Fibroblast of mammary gland (primary cell): ENCODE results near the gene SLC22A5.
A peak's percentile ranks its signal among the peaks of the same experiment; 100 is the strongest.

Source experiments
- DNase-seq: peaks from one replicate; pipeline ENCODE4 v3.0.0-alpha.2; 2010; ENCODE audit warnings: low read depth
- H3K4me3 ChIP-seq: 2 replicates; pipeline ENCODE4 v1.5.1; 2011; ENCODE audit warnings: low read depth, mild to moderate bottlenecking, low read length, moderate library complexity; ENCODE audit not compliant: control insufficient read depth
- CTCF ChIP-seq: conservative IDR thresholded peaks from 2 replicates; pipeline ENCODE4 v1.5.1; 2011; ENCODE audit warnings: low read depth, low read length, inconsistent platforms; ENCODE audit not compliant: control insufficient read depth, insufficient read depth

The SLC22A5 gene

GRCh38 chr5:132421462-132421861 is 52.0 kb downstream of the SLC22A5 start:
- no peak for DNase-seq
- no peak for TF ChIP-seq CTCF
- no peak overlapping the region for H3K4me3 ChIP-seq

DNA sequence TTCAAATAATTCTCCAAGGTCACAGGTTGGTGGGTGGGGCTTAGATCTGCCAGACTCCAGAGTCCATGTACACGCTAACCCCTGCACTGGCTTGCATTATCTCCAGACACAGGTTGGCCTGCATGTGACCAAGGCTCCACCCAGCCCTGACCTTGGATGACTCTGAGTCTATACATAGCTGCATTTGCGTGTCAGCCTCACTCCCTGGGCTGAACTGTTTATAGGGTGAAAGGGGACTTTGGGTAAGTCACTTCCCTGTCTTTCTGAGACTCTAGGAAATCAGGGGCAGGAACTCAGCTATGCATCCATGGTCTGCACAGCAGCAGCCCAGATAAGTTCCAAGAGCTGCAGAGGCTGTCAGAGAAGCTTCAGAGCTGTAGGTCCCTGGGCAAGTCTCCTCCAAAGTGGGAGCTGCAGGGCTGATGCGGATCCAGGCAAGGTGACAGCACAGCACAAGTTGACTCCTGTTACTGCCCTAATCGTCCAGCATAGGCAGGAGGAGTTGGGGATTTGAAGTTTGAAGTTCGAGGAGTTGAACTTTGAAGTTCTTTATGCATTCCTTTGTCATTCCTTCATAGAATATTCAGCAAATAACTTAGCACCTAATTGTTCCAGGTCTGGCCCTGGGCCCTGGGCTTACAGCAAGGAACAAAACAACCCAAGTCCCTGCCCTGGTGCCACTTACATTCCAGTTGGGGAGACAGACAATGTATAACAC is 53.4 kb downstream of the SLC22A5 start:
- no peak for TF ChIP-seq CTCF
- no peak overlapping the region for H3K4me3 ChIP-seq
- peak; percentile 70 for DNase-seq

DNA sequence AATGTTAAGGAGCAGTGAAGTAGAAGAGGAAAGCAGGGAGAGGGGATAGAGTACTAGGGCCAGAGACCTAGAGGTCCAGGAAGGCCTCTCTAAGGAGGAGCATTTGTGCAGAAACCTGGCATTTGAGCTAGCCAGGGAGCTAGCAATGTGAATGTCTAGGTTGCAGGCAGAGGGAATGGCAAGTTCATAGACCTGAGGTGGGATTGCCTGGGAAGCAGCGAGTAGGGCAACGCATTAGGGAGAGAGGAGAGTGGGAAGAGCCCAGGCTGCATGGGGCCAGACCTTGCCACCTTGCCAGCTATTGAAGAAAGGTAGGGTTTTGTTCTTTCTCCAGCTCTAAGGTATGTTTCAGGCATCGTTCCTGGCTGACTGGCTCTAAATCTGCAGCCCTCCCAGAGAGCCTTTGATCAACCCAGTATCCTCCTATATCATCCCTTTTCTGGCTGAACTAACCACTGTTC is 54.0 kb downstream of the SLC22A5 start:
- no peak for TF ChIP-seq CTCF
- H3K4me3 ChIP-seq, result no peak overlapping the region
- no peak for DNase-seq

DNA sequence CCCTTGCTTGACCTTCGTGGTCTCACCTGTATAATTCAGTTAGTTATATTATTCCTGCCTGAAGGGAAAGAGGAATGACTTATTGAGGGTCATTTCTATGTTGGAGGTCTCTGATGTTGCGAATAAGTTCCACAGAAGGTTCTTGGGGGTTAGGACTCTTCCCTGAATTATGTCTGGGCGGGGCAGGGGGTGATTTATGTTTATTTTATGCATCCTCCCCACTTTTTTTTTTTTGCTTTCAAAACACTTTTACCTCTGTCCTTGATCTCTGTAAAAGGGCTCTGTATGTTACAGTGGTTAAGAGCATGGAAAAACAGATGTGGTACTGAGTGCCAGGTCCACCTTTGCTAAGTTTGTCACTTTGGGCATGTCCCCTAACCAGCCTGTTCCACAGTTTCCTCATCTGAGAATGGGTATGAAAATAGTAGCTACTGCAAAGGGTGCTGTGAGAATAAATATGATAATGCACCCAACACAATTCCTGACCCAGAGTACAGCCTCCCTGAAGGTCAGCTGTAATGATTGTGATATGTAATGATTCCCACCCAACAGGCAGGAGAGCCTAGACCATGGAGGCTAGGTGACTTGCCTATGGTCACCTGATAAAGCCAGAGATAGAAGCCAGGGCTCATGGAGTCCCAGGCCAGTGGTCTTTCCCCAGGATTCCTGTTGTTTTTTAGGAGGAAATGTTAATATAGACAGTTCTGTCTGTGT is 54.8 kb downstream of the SLC22A5 start:
- no peak for TF ChIP-seq CTCF
- no peak overlapping the region for H3K4me3 ChIP-seq
- no peak for DNase-seq

DNA sequence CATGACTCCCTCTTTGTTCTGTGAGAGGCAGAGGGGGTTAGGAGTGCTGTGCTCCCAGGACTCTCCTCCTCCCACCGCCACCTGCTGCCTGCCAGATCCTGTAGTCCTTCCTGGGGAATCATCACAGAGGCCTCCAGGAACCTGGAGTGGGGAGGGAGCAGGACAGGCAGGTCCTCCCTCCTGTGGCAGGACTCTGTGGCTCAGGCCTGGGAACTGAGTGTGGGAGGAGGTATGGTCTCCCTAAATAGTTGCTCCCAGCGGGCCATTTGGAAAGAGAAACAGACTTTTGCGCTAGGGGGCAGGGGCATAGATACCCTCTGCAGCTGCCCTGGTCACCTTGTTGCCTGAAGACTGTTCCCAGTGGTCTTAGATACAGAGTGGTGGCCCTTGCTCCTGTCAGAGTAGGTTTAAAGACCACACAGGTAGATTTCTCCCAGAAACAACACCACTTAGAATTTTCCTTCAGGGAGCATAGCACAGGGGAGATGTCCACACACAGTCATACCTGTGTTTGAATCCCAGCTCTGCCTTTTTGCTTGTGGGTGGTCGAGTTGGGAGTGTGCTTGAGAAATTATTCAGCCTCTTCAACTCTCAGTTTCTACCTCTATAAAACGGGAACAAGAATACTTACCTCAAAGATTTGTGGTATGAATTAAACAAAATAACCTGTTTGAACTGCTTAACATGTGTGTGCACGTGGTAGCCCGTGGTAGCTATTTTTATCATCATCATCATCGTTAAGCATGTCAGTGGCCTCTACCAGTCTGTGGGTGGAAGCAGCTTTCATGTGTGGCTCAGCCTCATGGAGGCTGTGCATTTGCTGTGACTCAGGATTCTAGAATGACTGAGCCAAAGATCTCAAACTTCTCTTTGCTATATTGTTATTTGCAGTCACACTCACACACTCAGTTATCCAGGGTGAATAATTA is 55.8 kb downstream of the SLC22A5 start:
- peak; percentile 92 for DNase-seq
- H3K4me3 ChIP-seq, result no peak overlapping the region
- no peak for TF ChIP-seq CTCF

DNA sequence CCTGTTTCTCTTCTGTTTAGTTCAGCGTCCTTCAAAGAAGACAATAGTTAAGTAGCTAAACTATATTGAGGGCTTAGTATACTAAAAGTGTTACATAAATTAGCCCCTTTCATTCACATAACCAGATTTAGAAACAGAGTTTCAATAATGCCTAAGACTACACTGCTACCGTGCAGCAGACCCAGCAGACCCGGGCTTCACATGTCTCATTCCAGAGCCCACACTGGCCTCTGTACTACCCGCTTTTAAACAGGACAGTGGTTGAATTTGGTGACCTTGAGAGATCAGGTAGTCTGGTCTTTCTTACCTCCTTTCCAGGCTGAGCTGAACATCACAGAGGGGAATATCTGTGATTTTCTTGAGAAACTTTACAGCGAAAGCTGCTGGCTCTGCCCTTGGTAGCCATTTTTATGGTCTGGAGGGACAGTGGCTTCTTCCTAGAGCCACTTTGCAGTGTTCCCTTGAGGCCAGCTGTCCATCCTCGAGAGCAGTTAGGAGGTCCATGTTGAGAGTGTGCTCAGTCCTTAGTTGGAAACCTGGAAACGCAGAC is 56.5 kb downstream of the SLC22A5 start:
- no peak for TF ChIP-seq CTCF
- no peak for DNase-seq
- no peak overlapping the region for H3K4me3 ChIP-seq
